ENCODE results near the gene CGNL1.

The CGNL1 gene

GRCh38 chr15:57348081-57348480 lies 28.2 kb upstream of the CGNL1 start:
- FAIRE-seq (no peak), DNase-seq (ENCODE audit: insufficient read length, low spot score) (no peak)

GRCh38 chr15:57352535-57353316 lies 23.6 kb upstream of the CGNL1 start:
- no peak for DNase-seq (ENCODE audit: insufficient read length, low spot score)
- FAIRE-seq: no peak

- FAIRE-seq (no peak), DNase-seq (ENCODE audit: insufficient read length, low spot score) (no peak)
These were observed 22.9 kb upstream of the CGNL1 start for GRCh38 chr15:57353317-57353804.

GRCh38 chr15:57354436-57355123 lies 21.7 kb upstream of the CGNL1 start:
- FAIRE-seq (no peak), DNase-seq (ENCODE audit: insufficient read length, low spot score) (no peak)

GRCh38 chr15:57355259-57355658 lies 21.0 kb upstream of the CGNL1 start:
- FAIRE-seq (no peak), DNase-seq (ENCODE audit: insufficient read length, low spot score) (no peak)

- no peak for DNase-seq (ENCODE audit: insufficient read length, low spot score)
These were observed 20.1 kb upstream of the CGNL1 start for GRCh38 chr15:57356178-57356577.

GRCh38 chr15:57356636-57357035 lies 19.7 kb upstream of the CGNL1 start:
- DNase-seq (ENCODE audit: insufficient read length, low spot score): no peak
- no peak for FAIRE-seq

More at GRCh38 chr15:57356178-57356577, 20.1 kb upstream of the CGNL1 start:
- no peak for FAIRE-seq

- DNase-seq (ENCODE audit: insufficient read length, low spot score) (no peak), FAIRE-seq (no peak)
These were observed 18.5 kb upstream of the CGNL1 start for GRCh38 chr15:57357799-57358198.

- FAIRE-seq (peak; percentile 4), DNase-seq (ENCODE audit: insufficient read length, low spot score) (no peak)
These were observed 17.7 kb upstream of the CGNL1 start for GRCh38 chr15:57358571-57358970.

GRCh38 chr15:57363661-57364060 lies 12.6 kb upstream of the CGNL1 start:
- DNase-seq (ENCODE audit: insufficient read length, low spot score): no peak
- no peak for FAIRE-seq

- no peak for DNase-seq (ENCODE audit: insufficient read length, low spot score)
- no peak for FAIRE-seq
These were observed 11.9 kb upstream of the CGNL1 start for GRCh38 chr15:57364282-57365007.

- FAIRE-seq (no peak), DNase-seq (ENCODE audit: insufficient read length, low spot score) (no peak)
These were observed 8.7 kb upstream of the CGNL1 start for GRCh38 chr15:57367556-57367955.

- FAIRE-seq: no peak
- DNase-seq (ENCODE audit: insufficient read length, low spot score): no peak
These were observed 5.4 kb upstream of the CGNL1 start for GRCh38 chr15:57370929-57371328.

- FAIRE-seq (no peak), DNase-seq (ENCODE audit: insufficient read length, low spot score) (no peak)
These were observed 2.9 kb upstream of the CGNL1 start for GRCh38 chr15:57373251-57373881.

GRCh38 chr15:57373882-57374276 lies 2.4 kb upstream of the CGNL1 start:
- FAIRE-seq: no peak
- no peak for DNase-seq (ENCODE audit: insufficient read length, low spot score)

GRCh38 chr15:57376696-57377477 lies 582 bp downstream of the CGNL1 start:
- DNase-seq (ENCODE audit: insufficient read length, low spot score) (peak; percentile 24), FAIRE-seq (no peak)

- no peak for DNase-seq (ENCODE audit: insufficient read length, low spot score)
- no peak for FAIRE-seq
These were observed 1.2 kb downstream of the CGNL1 start for GRCh38 chr15:57377478-57377847.

- DNase-seq (ENCODE audit: insufficient read length, low spot score) (no peak), FAIRE-seq (no peak)
These were observed 3.2 kb downstream of the CGNL1 start for GRCh38 chr15:57379487-57379886.

- DNase-seq (ENCODE audit: insufficient read length, low spot score) (no peak), FAIRE-seq (no peak)
These were observed 4.5 kb downstream of the CGNL1 start for GRCh38 chr15:57380854-57381253.

GRCh38 chr15:57382215-57382614 lies 5.9 kb downstream of the CGNL1 start:
- DNase-seq (ENCODE audit: insufficient read length, low spot score) (no peak), FAIRE-seq (no peak)
